Measurements from ENCODE around the gene USP22.
A peak's percentile ranks its signal among the peaks of the same experiment; 100 is the strongest.

- TF ChIP-seq CTCF (IDR thresholded peaks at IDR 0.05; ENCODE audit: extremely low read depth in 1 of 2, insufficient read depth in 1 of 2, low read depth in 1 of 2, low read length in 2 of 2) = peak; percentile 95 to 96
- no peak for TF ChIP-seq POLR2A (IDR thresholded peaks at IDR 0.05; ENCODE audit: low read depth, low read length)
- no peak for TF ChIP-seq EZH2 (IDR thresholded peaks at IDR 0.05; ENCODE audit: borderline replicate concordance, low read depth, low read length, severe bottlenecking)
Observed at GRCh38 chr17:20992987-20993862, 49.6 kb downstream of the USP22 start.
